IPS-18a (cell line): ENCODE data around the gene SLC27A2.
"Not testable (repeated sequence)": the region's sequence is repeated elsewhere in the genome, so short reads cannot be mapped to it uniquely, and the experiment has no call there.

Experiments
- H3K27ac ChIP-seq: one replicate; pipeline ENCODE4 v1.5.1; 2013; ENCODE audit warnings: low read length
- H3K27me3 ChIP-seq: one replicate; pipeline ENCODE4 v1.6.1; 2013; ENCODE audit warnings: mild to moderate bottlenecking, low read length; ENCODE audit not compliant: control insufficient read depth, insufficient read depth
- H3K36me3 ChIP-seq: one replicate; pipeline ENCODE4 v1.6.1; 2013; ENCODE audit warnings: low read depth, low read length; ENCODE audit not compliant: control insufficient read depth
- H3K4me1 ChIP-seq: one replicate; pipeline ENCODE4 v1.6.1; 2013; ENCODE audit warnings: low read depth, low read length; ENCODE audit not compliant: control insufficient read depth
- H3K4me3 ChIP-seq: one replicate; pipeline ENCODE4 v1.5.1; 2013; ENCODE audit warnings: low read length
- H3K9ac ChIP-seq: one replicate; pipeline ENCODE4 v1.6.1; 2013; ENCODE audit warnings: mild to moderate bottlenecking, low read length, moderate library complexity
- H3K9me3 ChIP-seq: one replicate; pipeline ENCODE4 v1.6.1; 2013; ENCODE audit warnings: low read depth, low read length; ENCODE audit not compliant: control insufficient read depth

The SLC27A2 gene

GRCh38 chr15:50164458-50164857 lies 17.5 kb upstream of the SLC27A2 start:
- Histone ChIP-seq H3K4me1 (no peaks in the 10 kb centered on the region), H3K9ac (no peak overlapping the region), H3K9me3 (no peaks in the 10 kb centered on the region), H3K27ac (no peak overlapping the region), H3K36me3 (no peaks in the 10 kb centered on the region), H3K4me3 (no peak overlapping the region), H3K27me3 (no peaks in the 10 kb centered on the region)

GRCh38 chr15:50166216-50166615 lies 15.8 kb upstream of the SLC27A2 start:
- H3K27ac ChIP-seq, result no peak overlapping the region
- H3K4me3 ChIP-seq, result no peak overlapping the region
- no peaks in the 10 kb centered on the region for H3K36me3 ChIP-seq
- H3K27me3 ChIP-seq, result no peaks in the 10 kb centered on the region
- no peaks in the 10 kb centered on the region for H3K9me3 ChIP-seq
- H3K9ac ChIP-seq, result no peak overlapping the region
- no peaks in the 10 kb centered on the region for H3K4me1 ChIP-seq

- Histone ChIP-seq H3K27ac (no peak overlapping the region), H3K4me3 (no peak overlapping the region), H3K9me3 (no peaks in the 10 kb centered on the region), H3K27me3 (no peaks in the 10 kb centered on the region), H3K36me3 (no peaks in the 10 kb centered on the region), H3K4me1 (no peaks in the 10 kb centered on the region), H3K9ac (no peak overlapping the region)
Observed at GRCh38 chr15:50167110-50167509, 14.9 kb upstream of the SLC27A2 start.

- H3K9ac ChIP-seq, result no peak overlapping the region
- H3K27ac ChIP-seq, result no peak overlapping the region
- no peaks in the 10 kb centered on the region for H3K4me1 ChIP-seq
Observed at GRCh38 chr15:50168379-50168778, 13.6 kb upstream of the SLC27A2 start.

GRCh38 chr15:50168783-50169411 lies 13.1 kb upstream of the SLC27A2 start:
- Histone ChIP-seq H3K4me3 (no peak overlapping the region), H3K9ac (no peak overlapping the region), H3K9me3 (no peaks in the 10 kb centered on the region), H3K27ac (no peak overlapping the region), H3K27me3 (no peaks in the 10 kb centered on the region), H3K4me1 (no peaks in the 10 kb centered on the region), H3K36me3 (no peaks in the 10 kb centered on the region)

More at GRCh38 chr15:50168379-50168778, 13.6 kb upstream of the SLC27A2 start:
- no peaks in the 10 kb centered on the region for H3K27me3 ChIP-seq
- H3K4me3 ChIP-seq, result no peak overlapping the region
- no peaks in the 10 kb centered on the region for H3K36me3 ChIP-seq
- H3K9me3 ChIP-seq, result no peaks in the 10 kb centered on the region

- not testable (repeated sequence) for H3K27me3 ChIP-seq, H3K9me3 ChIP-seq, H3K9ac ChIP-seq, H3K27ac ChIP-seq, H3K36me3 ChIP-seq, H3K4me1 ChIP-seq, H3K4me3 ChIP-seq
Observed at GRCh38 chr15:50172360-50172895, 9.6 kb upstream of the SLC27A2 start.

- H3K27me3 ChIP-seq, result peaks cover 21% of the 10 kb centered on the region
- no peaks in the 10 kb centered on the region for H3K9me3 ChIP-seq
- H3K4me3 ChIP-seq, result no peak overlapping the region
- no peak overlapping the region for H3K9ac ChIP-seq
- peaks cover 7% of the 10 kb centered on the region for H3K4me1 ChIP-seq
- no peak overlapping the region for H3K27ac ChIP-seq
- no peaks in the 10 kb centered on the region for H3K36me3 ChIP-seq
Observed at GRCh38 chr15:50176869-50177268, 5.1 kb upstream of the SLC27A2 start.

- no peak overlapping the region for H3K4me3 ChIP-seq
Observed at GRCh38 chr15:50180091-50180490, 1.9 kb upstream of the SLC27A2 start.

GRCh38 chr15:50180582-50180981 lies 1.4 kb upstream of the SLC27A2 start:
- Histone ChIP-seq H3K27me3 (peaks cover 45% of the 10 kb centered on the region), H3K4me1 (peaks cover 14% of the 10 kb centered on the region), H3K9me3 (no peaks in the 10 kb centered on the region), H3K36me3 (no peaks in the 10 kb centered on the region), H3K4me3 (no peak overlapping the region), H3K9ac (no peak overlapping the region), H3K27ac (no peak overlapping the region)

More at GRCh38 chr15:50180091-50180490, 1.9 kb upstream of the SLC27A2 start:
- Histone ChIP-seq H3K36me3 (no peaks in the 10 kb centered on the region), H3K27ac (no peak overlapping the region), H3K9me3 (no peaks in the 10 kb centered on the region), H3K4me1 (peaks cover 14% of the 10 kb centered on the region), H3K27me3 (peaks cover 45% of the 10 kb centered on the region), H3K9ac (no peak overlapping the region)

GRCh38 chr15:50181201-50181968 lies 611 bp upstream of the SLC27A2 start:
- H3K9me3 ChIP-seq, result no peaks in the 10 kb centered on the region
- H3K4me1 ChIP-seq, result peaks cover 14% of the 10 kb centered on the region
- H3K36me3 ChIP-seq, result no peaks in the 10 kb centered on the region
- H3K9ac ChIP-seq, result no peak overlapping the region
- peak overlapping the region; percentile 69 for H3K4me3 ChIP-seq
- no peak overlapping the region for H3K27ac ChIP-seq
- H3K27me3 ChIP-seq, result peaks cover 45% of the 10 kb centered on the region

- peak overlapping the region; percentile 42 for H3K9ac ChIP-seq
- H3K27ac ChIP-seq, result no peak overlapping the region
Observed at GRCh38 chr15:50182219-50183013, 420 bp downstream of the SLC27A2 start.

More at GRCh38 chr15:50182219-50183013, 420 bp downstream of the SLC27A2 start:
- Histone ChIP-seq H3K36me3 (no peaks in the 10 kb centered on the region), H3K4me1 (peaks cover 14% of the 10 kb centered on the region), H3K9me3 (no peaks in the 10 kb centered on the region), H3K27me3 (peaks cover 45% of the 10 kb centered on the region), H3K4me3 (peak overlapping the region; percentile 69)
